Smooth muscle cell (in vitro differentiated cells): ENCODE measurements around the gene MATK. TPM values are rescaled to one million over a fixed set of nuclear protein-coding genes. Genes with fewer than 3 reads are reported as not detected.
"Not testable (repeated sequence)": the region's sequence is repeated elsewhere in the genome, so short reads cannot be mapped to it uniquely, and the experiment has no call there.

ENCODE experiments used
- DNase-seq: peaks from one replicate; lab custom pipeline; 2025; ENCODE audit not compliant: unreplicated experiment; lab: John Stamatoyannopoulos, UW
- H2AFZ ChIP-seq: fragments of 200-600 bp; sonication (generic); 2 replicates; pipeline ENCODE4 v1.6.0; 2016; ENCODE audit warnings: antibody characterized with exemption, low read depth, mild to moderate bottlenecking
- H3F3A ChIP-seq: fragments of 200-600 bp; sonication (generic); 2 replicates; pipeline ENCODE4 v1.6.0; 2017; ENCODE audit warnings: antibody characterized with exemption, low read depth
- H3K27ac ChIP-seq: fragments of 200-600 bp; sonication (generic); 2 replicates; pipeline ENCODE4 v1.5.1; 2016; ENCODE audit warnings: low read depth, mild to moderate bottlenecking
- H3K27me3 ChIP-seq: fragments of 200-600 bp; sonication (generic); 2 replicates; pipeline ENCODE4 v1.6.1; 2016; ENCODE audit warnings: low read depth, mild to moderate bottlenecking
- H3K36me3 ChIP-seq: fragments of 200-600 bp; sonication (generic); 2 replicates; pipeline ENCODE4 v1.5.1; 2016; ENCODE audit warnings: low read depth
- H3K4me1 ChIP-seq: fragments of 200-600 bp; sonication (generic); 2 replicates; pipeline ENCODE4 v1.5.1; 2016; ENCODE audit warnings: low read depth
- H3K4me2 ChIP-seq: fragments of 200-600 bp; sonication (generic); 2 replicates; pipeline ENCODE4 v1.6.0; 2016; ENCODE audit warnings: mild to moderate bottlenecking
- H3K4me3 ChIP-seq: fragments of 200-600 bp; sonication (generic); 2 replicates; pipeline ENCODE4 v1.5.1; 2016; ENCODE audit warnings: mild to moderate bottlenecking
- H3K79me2 ChIP-seq: fragments of 200-600 bp; sonication (generic); 2 replicates; pipeline ENCODE4 v1.6.0; 2016; ENCODE audit warnings: low read depth, mild to moderate bottlenecking
- H3K9ac ChIP-seq: fragments of 200-600 bp; sonication (generic); 2 replicates; pipeline ENCODE4 v1.6.0; 2016; ENCODE audit warnings: low read depth
- H3K9me3 ChIP-seq: fragments of 200-600 bp; sonication (generic); replicated peaks from 2 replicates; pipeline ENCODE4 v1.5.1; 2016; ENCODE audit warnings: low read depth
- H4K20me1 ChIP-seq: fragments of 200-600 bp; sonication (generic); 2 replicates; pipeline ENCODE4 v1.6.0; 2016; ENCODE audit warnings: low read depth
- CTCF ChIP-seq: fragments of 200-600 bp; sonication (generic); IDR thresholded peaks from 2 replicates; pipeline ENCODE4 v1.5.1; 2017; ENCODE audit warnings: borderline replicate concordance, mild to moderate bottlenecking, antibody characterized with exemption; ENCODE audit not compliant: insufficient read depth, poor library complexity, severe bottlenecking
- WGBS: methylation state at CpG from one replicate; pipeline ENCODE4 v1.1.7; 2016; ENCODE audit warnings: low lambda C conversion rate; 5-methylcytosine and 5-hydroxymethylcytosine counted together
- polyA plus RNA-seq: library from polyadenylated mRNA; unstranded; fragments of >200 nt; fragmentation: Nextera tagmentation; extraction: Ambion mirVana; gene quantifications from 2 replicates; pipeline ENCODE4 v1.2.1, GENCODE V29; 2016
- total RNA-seq: library from RNA; depleted of rRNA; stranded (reverse); fragments of >200 nt; gene quantifications from 2 replicates; pipeline ENCODE4 v1.2.3, GENCODE V29; 2014

The MATK gene
- total and polyA plus RNA-seq, 2 experiments from 2014 or later = not detected

- no peak overlapping the region for H3K9ac ChIP-seq
- no peaks in the 10 kb centered on the region for H3K4me1 ChIP-seq
- 53% methylated on average over 11 of the region's 11 CpGs for WGBS
- no peak overlapping the region for H3K27ac ChIP-seq
- no peak for TF ChIP-seq CTCF
- H3K79me2 ChIP-seq = no peaks in the 10 kb centered on the region
- no peak overlapping the region for H3K4me2 ChIP-seq
- H4K20me1 ChIP-seq = no peaks in the 10 kb centered on the region
- no peaks in the 10 kb centered on the region for H3K27me3 ChIP-seq
- H3K36me3 ChIP-seq = no peaks in the 10 kb centered on the region
- no peaks in the 10 kb centered on the region for H3K9me3 ChIP-seq
- no peaks in the 10 kb centered on the region for H3F3A ChIP-seq
- no peak overlapping the region for H3K4me3 ChIP-seq
- no peak for DNase-seq
- no peak overlapping the region for H2AFZ ChIP-seq
These were observed 32.3 kb upstream of the MATK start for GRCh38 chr19:3818466-3818865.

GRCh38 chr19:3817761-3818160 is 31.6 kb upstream of the MATK start:
- 94% methylated on average over 8 of the region's 8 CpGs for WGBS
- Histone ChIP-seq H3F3A (no peaks in the 10 kb centered on the region), H3K79me2 (no peaks in the 10 kb centered on the region), H3K9me3 (no peaks in the 10 kb centered on the region), H4K20me1 (no peaks in the 10 kb centered on the region), H3K4me2 (no peak overlapping the region), H3K27me3 (no peaks in the 10 kb centered on the region), H3K4me3 (no peak overlapping the region), H3K36me3 (no peaks in the 10 kb centered on the region), H3K27ac (no peak overlapping the region), H2AFZ (no peak overlapping the region), H3K9ac (no peak overlapping the region), H3K4me1 (no peaks in the 10 kb centered on the region)
- no peak for TF ChIP-seq CTCF
- DNase-seq = no peak

- 94% methylated on average over 42 of the region's 45 CpGs for WGBS
- no peak overlapping the region for H2AFZ ChIP-seq
- no peaks in the 10 kb centered on the region for H4K20me1 ChIP-seq
- H3K27me3 ChIP-seq = no peaks in the 10 kb centered on the region
- no peaks in the 10 kb centered on the region for H3K4me1 ChIP-seq
- H3K79me2 ChIP-seq = no peaks in the 10 kb centered on the region
- H3K4me2 ChIP-seq = no peak overlapping the region
- H3K9me3 ChIP-seq = no peaks in the 10 kb centered on the region
- no peak for TF ChIP-seq CTCF
- H3K9ac ChIP-seq = no peak overlapping the region
- no peak overlapping the region for H3K4me3 ChIP-seq
- no peaks in the 10 kb centered on the region for H3F3A ChIP-seq
- H3K36me3 ChIP-seq = no peaks in the 10 kb centered on the region
- DNase-seq = no peak
- no peak overlapping the region for H3K27ac ChIP-seq
These were observed 30.5 kb upstream of the MATK start for GRCh38 chr19:3816566-3817218.

GRCh38 chr19:3816148-3816547 is 30.0 kb upstream of the MATK start:
- not testable (repeated sequence) for H3K4me3 ChIP-seq, DNase-seq, H3F3A ChIP-seq, H3K4me2 ChIP-seq, H3K9ac ChIP-seq, H4K20me1 ChIP-seq, H2AFZ ChIP-seq, H3K27ac ChIP-seq, H3K27me3 ChIP-seq, H3K9me3 ChIP-seq, H3K79me2 ChIP-seq, H3K4me1 ChIP-seq, H3K36me3 ChIP-seq
- 94% methylated on average over 9 of the region's 9 CpGs for WGBS
